Erythroblast (primary cell): ENCODE data around the gene SLC25A11.

Experiments
- GATA1 ChIP-seq: IDR thresholded peaks from 2 replicates; pipeline ENCODE4 v1.6.1; 2011; ENCODE audit warnings: low read depth, mild to moderate bottlenecking, control low read depth, low read length, moderate library complexity
- POLR2A ChIP-seq: IDR thresholded peaks from 2 replicates; pipeline ENCODE4 v1.6.1; 2011; ENCODE audit warnings: mild to moderate bottlenecking, low read length

- TF ChIP-seq POLR2A (peak; percentile 69), GATA1 (no peak)
Measured at GRCh38 chr17:4987767-4988567, 48.1 kb upstream of the SLC25A11 start.
